Activated CD4-positive, alpha-beta T cell treated with anti-CD3 and anti-CD28 coated beads for 36 hours (primary cell): ENCODE data around the gene FAM83B. TPM values are rescaled to one million over a fixed set of nuclear protein-coding genes. Genes with fewer than 3 reads are reported as not detected.
"Not testable (repeated sequence)": the region's sequence is repeated elsewhere in the genome, so short reads cannot be mapped to it uniquely, and the experiment has no call there.

ENCODE experiments used
- ATAC-seq: fragments of 200-7000 bp; cut with Tn5 transposase; one replicate; pipeline ENCODE4 v1.10.0; 2021; ENCODE audit warnings: mild to moderate bottlenecking, moderate library complexity
- CTCF ChIA-PET: fragments of 350-600 bp; sonication (Branson Sonifier 250); formaldehyde crosslinking; loops from one replicate; lab custom pipeline; 2021; ENCODE audit warnings: antibody characterized with exemption; lab: Charles Lee
- POLR2A ChIA-PET: fragments of 350-600 bp; sonication (Branson Sonifier 250); formaldehyde crosslinking; loops from one replicate; lab custom pipeline; 2021; ENCODE audit warnings: antibody characterized with exemption, inconsistent platforms; lab: Charles Lee
- DNase-seq: peaks from one replicate; pipeline ENCODE4 v3.0.0-alpha.2; 2020
- H3K27ac Mint-ChIP-seq: one replicate; pipeline ENCODE4 v1.8.0; 2021; ENCODE audit warnings: mixed read lengths
- H3K27me3 Mint-ChIP-seq: one replicate; pipeline ENCODE4 v1.8.0; 2021; ENCODE audit warnings: mixed read lengths
- H3K36me3 Mint-ChIP-seq: one replicate; pipeline ENCODE4 v1.8.0; 2021; ENCODE audit warnings: low read depth, mixed read lengths
- H3K4me1 Mint-ChIP-seq: one replicate; pipeline ENCODE4 v1.8.0; 2021; ENCODE audit warnings: mixed read lengths
- H3K4me3 Mint-ChIP-seq: one replicate; pipeline ENCODE4 v1.8.0; 2021; ENCODE audit warnings: mild to moderate bottlenecking, moderate library complexity, mixed read lengths
- H3K9me3 Mint-ChIP-seq: one replicate; pipeline ENCODE4 v1.8.0; 2021; ENCODE audit warnings: low read depth, mixed read lengths
- intact Hi-C, 2 experiments: fragments of 100-400 bp; cut with DNase I in 1 of 2; cut with micrococcal nuclease in 1 of 2; formaldehyde crosslinking; loops; one replicate each; pipeline versions ENCODE4 v1.14.2 to v1.15.1; 2022 to 2024; cut with DNase I, micrococcal nuclease
- total RNA-seq, 2 experiments: library from RNA; stranded (reverse); gene quantifications; one replicate each; pipeline ENCODE4 v1.2.3, GENCODE V29; 2021

FAM83B gene
- total RNA-seq, 2 experiments from 2014 or later: not detected

- no peaks in the 10 kb centered on the region for H3K36me3 Mint-ChIP-seq
- POLR2A ChIA-PET: no interaction called here
- no peaks in the 10 kb centered on the region for H3K27me3 Mint-ChIP-seq
- DNase-seq (no peak), ATAC-seq (no peak)
- H3K4me3 Mint-ChIP-seq: no peak overlapping the region
- no peak overlapping the region for H3K27ac Mint-ChIP-seq
- CTCF ChIA-PET: no interaction called here
- peaks cover 14% of the 10 kb centered on the region for H3K9me3 Mint-ChIP-seq
- H3K4me1 Mint-ChIP-seq: no peaks in the 10 kb centered on the region
- intact Hi-C loops: no loop called here
These were observed 90.8 kb downstream of the FAM83B start for GRCh38 chr6:54937371-54937770.

GRCh38 chr6:54957698-54958097 is 111.1 kb downstream of the FAM83B start:
- Mint-ChIP-seq H3K36me3 (no peaks in the 10 kb centered on the region), H3K4me3 (no peak overlapping the region), H3K9me3 (peaks cover 5% of the 10 kb centered on the region), H3K4me1 (no peaks in the 10 kb centered on the region), H3K27ac (no peak overlapping the region), H3K27me3 (no peaks in the 10 kb centered on the region)
- intact Hi-C loops: no loop called here
- ChIA-PET CTCF (no interaction called here), POLR2A (no interaction called here)
- ATAC-seq (no peak), DNase-seq (no peak)

GRCh38 chr6:54958446-54958845 is 111.9 kb downstream of the FAM83B start:
- Mint-ChIP-seq H3K27me3 (no peaks in the 10 kb centered on the region), H3K4me1 (no peaks in the 10 kb centered on the region), H3K27ac (no peak overlapping the region), H3K9me3 (peaks cover 3% of the 10 kb centered on the region), H3K4me3 (no peak overlapping the region), H3K36me3 (no peaks in the 10 kb centered on the region)
- ChIA-PET CTCF (no interaction called here), POLR2A (no interaction called here)
- no peak for DNase-seq
- ATAC-seq: no peak
- intact Hi-C loops: no loop called here

- ChIA-PET CTCF (no interaction called here), POLR2A (no interaction called here)
- H3K36me3 Mint-ChIP-seq: no peaks in the 10 kb centered on the region
- ATAC-seq: no peak
- no peak for DNase-seq
- no peaks in the 10 kb centered on the region for H3K27me3 Mint-ChIP-seq
- H3K27ac Mint-ChIP-seq: no peak overlapping the region
- no peak overlapping the region for H3K4me3 Mint-ChIP-seq
- intact Hi-C loops: no loop called here
- H3K9me3 Mint-ChIP-seq: peaks cover 3% of the 10 kb centered on the region
- H3K4me1 Mint-ChIP-seq: no peaks in the 10 kb centered on the region
These were observed 113.2 kb downstream of the FAM83B start for GRCh38 chr6:54959820-54960219.

GRCh38 chr6:54961372-54961771 is 114.8 kb downstream of the FAM83B start:
- H3K4me1 Mint-ChIP-seq, intact Hi-C loops, H3K4me3 Mint-ChIP-seq, CTCF ChIA-PET, H3K36me3 Mint-ChIP-seq, ATAC-seq, H3K27me3 Mint-ChIP-seq, POLR2A ChIA-PET, H3K9me3 Mint-ChIP-seq, H3K27ac Mint-ChIP-seq, DNase-seq: not testable (repeated sequence)

- H3K27ac Mint-ChIP-seq: no peak overlapping the region
- intact Hi-C loops: no loop called here
- H3K4me3 Mint-ChIP-seq: no peak overlapping the region
- H3K9me3 Mint-ChIP-seq: peaks cover under 1% of the 10 kb centered on the region
- no peaks in the 10 kb centered on the region for H3K36me3 Mint-ChIP-seq
- ATAC-seq (no peak), DNase-seq (no peak)
- H3K4me1 Mint-ChIP-seq: no peaks in the 10 kb centered on the region
- H3K27me3 Mint-ChIP-seq: no peaks in the 10 kb centered on the region
- ChIA-PET POLR2A (no interaction called here), CTCF (no interaction called here)
These were observed 123.8 kb downstream of the FAM83B start for GRCh38 chr6:54970337-54970736.

GRCh38 chr6:54971825-54972224 is 125.3 kb downstream of the FAM83B start:
- intact Hi-C loops: no loop called here
- Mint-ChIP-seq H3K36me3 (no peaks in the 10 kb centered on the region), H3K4me1 (no peaks in the 10 kb centered on the region), H3K4me3 (no peak overlapping the region), H3K27me3 (no peaks in the 10 kb centered on the region), H3K9me3 (peaks cover 1% of the 10 kb centered on the region), H3K27ac (no peak overlapping the region)
- no peak for ATAC-seq
- ChIA-PET CTCF (no interaction called here), POLR2A (no interaction called here)
- DNase-seq: no peak

GRCh38 chr6:54979161-54979560 is 132.6 kb downstream of the FAM83B start:
- DNase-seq, H3K36me3 Mint-ChIP-seq, CTCF ChIA-PET, ATAC-seq, POLR2A ChIA-PET, H3K27ac Mint-ChIP-seq, H3K4me3 Mint-ChIP-seq, H3K4me1 Mint-ChIP-seq, intact Hi-C loops, H3K27me3 Mint-ChIP-seq: not testable (repeated sequence)
- peaks cover 14% of the 10 kb centered on the region for H3K9me3 Mint-ChIP-seq

- CTCF ChIA-PET: no interaction called here
- H3K27me3 Mint-ChIP-seq: no peaks in the 10 kb centered on the region
These were observed 134.1 kb downstream of the FAM83B start for GRCh38 chr6:54980511-54981275.

GRCh38 chr6:54981276-54981609 is 134.7 kb downstream of the FAM83B start:
- peaks cover 26% of the 10 kb centered on the region for H3K9me3 Mint-ChIP-seq
- no peaks in the 10 kb centered on the region for H3K27me3 Mint-ChIP-seq
- DNase-seq (no peak), ATAC-seq (no peak)
- no peaks in the 10 kb centered on the region for H3K36me3 Mint-ChIP-seq
- intact Hi-C loops: no loop called here
- no peak overlapping the region for H3K27ac Mint-ChIP-seq
- H3K4me1 Mint-ChIP-seq: no peaks in the 10 kb centered on the region
- H3K4me3 Mint-ChIP-seq: no peak overlapping the region
- ChIA-PET POLR2A (no interaction called here), CTCF (no interaction called here)

More at GRCh38 chr6:54980511-54981275, 134.1 kb downstream of the FAM83B start:
- H3K36me3 Mint-ChIP-seq: no peaks in the 10 kb centered on the region
- ATAC-seq (no peak), DNase-seq (no peak)
- no peak overlapping the region for H3K4me3 Mint-ChIP-seq
- H3K27ac Mint-ChIP-seq: no peak overlapping the region
- intact Hi-C loops: no loop called here
- H3K9me3 Mint-ChIP-seq: peaks cover 22% of the 10 kb centered on the region
- H3K4me1 Mint-ChIP-seq: no peaks in the 10 kb centered on the region
- POLR2A ChIA-PET: no interaction called here

GRCh38 chr6:54981647-54982046 is 135.1 kb downstream of the FAM83B start:
- Mint-ChIP-seq H3K27ac (no peak overlapping the region), H3K36me3 (no peaks in the 10 kb centered on the region), H3K4me1 (no peaks in the 10 kb centered on the region), H3K4me3 (no peak overlapping the region), H3K27me3 (no peaks in the 10 kb centered on the region), H3K9me3 (peaks cover 30% of the 10 kb centered on the region)
- POLR2A ChIA-PET: no interaction called here
- ATAC-seq (no peak), DNase-seq (no peak)
- intact Hi-C loops: no loop called here
- CTCF ChIA-PET: no interaction called here

- Mint-ChIP-seq H3K4me1 (no peaks in the 10 kb centered on the region), H3K4me3 (no peak overlapping the region), H3K27ac (no peak overlapping the region), H3K9me3 (peaks cover 22% of the 10 kb centered on the region), H3K27me3 (no peaks in the 10 kb centered on the region), H3K36me3 (no peaks in the 10 kb centered on the region)
- intact Hi-C loops: no loop called here
- POLR2A ChIA-PET: no interaction called here
- CTCF ChIA-PET: no interaction called here
- ATAC-seq (no peak), DNase-seq (no peak)
These were observed 141.2 kb downstream of the FAM83B start for GRCh38 chr6:54987633-54988290.
